ENCODE results near the gene CMA1.

CMA1 gene

GRCh38 chr14:24463017-24463883 lies 44.8 kb downstream of the CMA1 start:
- H3K27ac Mint-ChIP-seq (ENCODE audit: low read depth), result no peak overlapping the region
- H3K27me3 Mint-ChIP-seq, result peaks cover 10% of the 10 kb centered on the region
- no peaks in the 10 kb centered on the region for H3K36me3 Mint-ChIP-seq (ENCODE audit: insufficient read depth)
- DNase-seq (ENCODE audit: low spot score in 2 of 2) (no peak), ATAC-seq (replicated peaks; ENCODE audit: extremely low read depth, poor library complexity, severe bottlenecking) (no peak)
- no peak overlapping the region for H3K4me3 Mint-ChIP-seq
- no peaks in the 10 kb centered on the region for H3K9me3 Mint-ChIP-seq
- H3K4me1 Mint-ChIP-seq, result peaks cover 17% of the 10 kb centered on the region

- Mint-ChIP-seq H3K36me3 (ENCODE audit: insufficient read depth) (no peaks in the 10 kb centered on the region), H3K4me3 (no peak overlapping the region), H3K27ac (ENCODE audit: low read depth) (no peak overlapping the region), H3K9me3 (no peaks in the 10 kb centered on the region), H3K27me3 (no peaks in the 10 kb centered on the region), H3K4me1 (peaks cover 17% of the 10 kb centered on the region)
- ATAC-seq (replicated peaks; ENCODE audit: extremely low read depth, poor library complexity, severe bottlenecking) (no peak), DNase-seq (ENCODE audit: low spot score in 2 of 2) (no peak)
These were observed 46.7 kb downstream of the CMA1 start for GRCh38 chr14:24461336-24461735.

GRCh38 chr14:24459331-24459730 lies 48.7 kb downstream of the CMA1 start:
- Mint-ChIP-seq H3K4me3 (no peak overlapping the region), H3K9me3 (no peaks in the 10 kb centered on the region), H3K36me3 (ENCODE audit: insufficient read depth) (no peaks in the 10 kb centered on the region), H3K27ac (ENCODE audit: low read depth) (no peak overlapping the region), H3K27me3 (no peaks in the 10 kb centered on the region), H3K4me1 (peaks cover 7% of the 10 kb centered on the region)
- DNase-seq (ENCODE audit: low spot score in 2 of 2) (no peak), ATAC-seq (replicated peaks; ENCODE audit: extremely low read depth, poor library complexity, severe bottlenecking) (no peak)

GRCh38 chr14:24458736-24459135 lies 49.3 kb downstream of the CMA1 start:
- no peak overlapping the region for H3K27ac Mint-ChIP-seq (ENCODE audit: low read depth)
- no peaks in the 10 kb centered on the region for H3K36me3 Mint-ChIP-seq (ENCODE audit: insufficient read depth)
- no peaks in the 10 kb centered on the region for H3K27me3 Mint-ChIP-seq
- no peak for ATAC-seq (replicated peaks; ENCODE audit: extremely low read depth, poor library complexity, severe bottlenecking)
- DNase-seq (ENCODE audit: low spot score in 2 of 2), result no peak
- H3K4me1 Mint-ChIP-seq, result peaks cover 2% of the 10 kb centered on the region
- H3K9me3 Mint-ChIP-seq, result peaks cover 5% of the 10 kb centered on the region
- no peak overlapping the region for H3K4me3 Mint-ChIP-seq

GRCh38 chr14:24456980-24457379 lies 51.1 kb downstream of the CMA1 start:
- Mint-ChIP-seq H3K27ac (ENCODE audit: low read depth) (no peak overlapping the region), H3K9me3 (peaks cover 6% of the 10 kb centered on the region), H3K36me3 (ENCODE audit: insufficient read depth) (peaks cover 2% of the 10 kb centered on the region), H3K4me1 (no peaks in the 10 kb centered on the region), H3K27me3 (no peaks in the 10 kb centered on the region), H3K4me3 (no peak overlapping the region)
- DNase-seq (ENCODE audit: low spot score in 2 of 2) (no peak), ATAC-seq (replicated peaks; ENCODE audit: extremely low read depth, poor library complexity, severe bottlenecking) (no peak)

All from central memory CD8-positive, alpha-beta T cell (primary cell).